AG04450 (cell line): Measurements from ENCODE around the gene IGLL5. TPM values are rescaled to one million over a fixed set of nuclear protein-coding genes. Genes with fewer than 3 reads are reported as not detected.

Source experiments
- CTCF ChIA-PET: fragments of 300-600, 350-600 bp; formaldehyde crosslinking; extraction: SDS; loops from one replicate; lab custom pipeline; 2022; ENCODE audit warnings: antibody characterized with exemption, inconsistent platforms; lab: Charles Lee
- POLR2A ChIA-PET: fragments of 350-600 bp; formaldehyde crosslinking; extraction: SDS; loops from one replicate; lab custom pipeline; 2021; ENCODE audit warnings: antibody characterized with exemption, inconsistent platforms; lab: Yijun Ruan, JAX
- DNase-seq: peaks from one replicate; pipeline ENCODE4 v3.0.0-alpha.2; 2011; ENCODE audit warnings: low read depth, low spot score
- H3K27ac ChIP-seq: one replicate; pipeline ENCODE4 v1.5.1; 2012; ENCODE audit warnings: low read depth, low read length, control low read depth
- H3K27me3 ChIP-seq: one replicate; pipeline ENCODE4 v1.6.0; 2012; ENCODE audit warnings: low read length; ENCODE audit not compliant: control insufficient read depth, insufficient read depth
- H3K4me3 ChIP-seq: 2 replicates; pipeline ENCODE4 v1.5.1; 2011; ENCODE audit warnings: mild to moderate bottlenecking, low read depth, low read length, control low read depth
- H3K9me3 ChIP-seq: 2 replicates; pipeline ENCODE4 v1.5.1; 2012; ENCODE audit warnings: low read length; ENCODE audit not compliant: control insufficient read depth, insufficient read depth
- CTCF ChIP-seq: IDR thresholded peaks from 2 replicates; pipeline ENCODE4 v1.5.1; 2011; ENCODE audit warnings: low read depth, low read length, control low read depth, inconsistent platforms
- polyA plus RNA-seq: library from polyadenylated mRNA; depleted of rRNA; stranded (reverse); fragments of >200 nt; gene quantifications from 2 replicates; pipeline ENCODE4 v1.2.3, GENCODE V29; 2011

The IGLL5 gene
- polyA plus RNA-seq, 1 experiment = not detected

- no peak for TF ChIP-seq CTCF
- peaks cover 4% of the 10 kb centered on the region for H3K27me3 ChIP-seq
- H3K9me3 ChIP-seq = no peaks in the 10 kb centered on the region
- no peak overlapping the region for H3K27ac ChIP-seq
- CTCF ChIA-PET = no interaction called here
- POLR2A ChIA-PET = no interaction called here
- no peak overlapping the region for H3K4me3 ChIP-seq
- DNase-seq = no peak
These were observed 26.4 kb downstream of the IGLL5 start for GRCh38 chr22:22913989-22914388.

- Histone ChIP-seq H3K4me3 (no peak overlapping the region), H3K27ac (no peak overlapping the region), H3K9me3 (no peaks in the 10 kb centered on the region), H3K27me3 (no peaks in the 10 kb centered on the region)
- ChIA-PET POLR2A (no interaction called here), CTCF (no interaction called here)
- DNase-seq = no peak
- TF ChIP-seq CTCF = no peak
These were observed 27.4 kb downstream of the IGLL5 start for GRCh38 chr22:22914726-22915669.

- no peak overlapping the region for H3K4me3 ChIP-seq
- TF ChIP-seq CTCF = no peak
- ChIA-PET CTCF (interaction anchor here (0.6 kb wide), 1 partner anchor 28 kb away, joined by 4 read pairs; no protein-coding TSS in a partner anchor), POLR2A (no interaction called here)
- no peaks in the 10 kb centered on the region for H3K27me3 ChIP-seq
- H3K9me3 ChIP-seq = no peaks in the 10 kb centered on the region
- H3K27ac ChIP-seq = no peak overlapping the region
- DNase-seq = no peak
These were observed 28.0 kb downstream of the IGLL5 start for GRCh38 chr22:22915670-22916035.

- H3K4me3 ChIP-seq = no peak overlapping the region
- DNase-seq = no peak
- CTCF ChIA-PET = interaction anchor here (0.6 kb wide), 1 partner anchor 28 kb away, joined by 4 read pairs; no protein-coding TSS in a partner anchor
- no peaks in the 10 kb centered on the region for H3K27me3 ChIP-seq
- no peak for TF ChIP-seq CTCF
- POLR2A ChIA-PET = no interaction called here
- no peak overlapping the region for H3K27ac ChIP-seq
- H3K9me3 ChIP-seq = no peaks in the 10 kb centered on the region
These were observed 28.8 kb downstream of the IGLL5 start for GRCh38 chr22:22916215-22916951.

- Histone ChIP-seq H3K27me3 (peaks cover 2% of the 10 kb centered on the region), H3K27ac (no peak overlapping the region), H3K4me3 (no peak overlapping the region), H3K9me3 (no peaks in the 10 kb centered on the region)
- ChIA-PET CTCF (no interaction called here), POLR2A (no interaction called here)
- no peak for TF ChIP-seq CTCF
- no peak for DNase-seq
These were observed 29.3 kb downstream of the IGLL5 start for GRCh38 chr22:22916952-22917290.
